ENCODE measurements around the gene ITGBL1.

The ITGBL1 gene

DNA sequence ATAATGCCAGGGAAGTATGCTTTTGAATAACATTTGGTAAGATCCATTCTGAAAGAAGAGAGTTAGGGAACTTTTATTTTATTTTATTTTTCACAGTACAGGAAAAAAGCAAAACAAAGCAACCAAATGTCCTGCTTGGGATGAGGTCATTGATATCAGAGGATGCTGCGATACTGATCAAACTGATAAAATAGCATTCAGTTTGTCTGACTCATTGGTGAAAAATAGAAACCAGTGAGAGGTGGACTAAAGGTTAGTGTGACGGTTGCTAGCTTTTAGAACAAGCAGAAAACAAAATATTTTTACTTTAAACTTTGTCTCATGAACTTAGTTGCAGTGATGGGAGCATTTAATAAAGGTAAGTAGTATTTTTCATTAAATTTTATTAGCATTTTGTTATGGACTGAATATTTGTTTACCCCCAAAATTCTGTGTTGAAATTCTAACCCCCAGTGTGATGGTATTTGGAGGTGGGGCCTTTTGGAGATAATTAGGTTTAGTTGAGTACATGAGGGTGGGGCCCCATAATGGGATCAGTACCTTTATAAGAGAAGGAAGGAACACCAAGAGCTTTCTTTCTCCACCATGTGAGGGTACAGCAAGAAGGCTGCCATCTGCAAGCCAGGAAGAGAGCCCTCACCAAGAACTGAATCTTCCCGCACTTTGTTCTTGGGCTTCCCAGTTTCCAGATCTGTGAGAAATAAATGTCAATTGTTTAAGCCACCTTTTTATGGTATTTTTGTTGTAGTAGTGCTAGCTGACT lies 37.3 kb downstream of the ITGBL1 start:
- H3K9me2 ChIP-seq (replicated peaks; ENCODE audit: low read depth, low read length), result no peaks in the 10 kb centered on the region
- no peaks in the 10 kb centered on the region for H3K9me3 ChIP-seq (ENCODE audit: insufficient read depth, low read depth, low read length)
- H3K27me3 ChIP-seq (ENCODE audit: insufficient read depth, low read length, poor library complexity, severe bottlenecking), result no peaks in the 10 kb centered on the region
- no peaks in the 10 kb centered on the region for H3K4me1 ChIP-seq (ENCODE audit: insufficient read depth, low read length, poor library complexity, severe bottlenecking)
- H3K4me3 ChIP-seq (ENCODE audit: low read length, poor library complexity, severe bottlenecking), result no peak overlapping the region
- no peak overlapping the region for H3K9ac ChIP-seq (ENCODE audit: low read depth, low read length, poor library complexity, severe bottlenecking)
- H3K4me2 ChIP-seq (ENCODE audit: low read depth, low read length, poor library complexity, severe bottlenecking), result no peak overlapping the region
- H4K20me1 ChIP-seq (ENCODE audit: insufficient read depth, low read length, poor library complexity, severe bottlenecking), result no peaks in the 10 kb centered on the region
- no peak overlapping the region for H2AFZ ChIP-seq (ENCODE audit: low read length)
- no peaks in the 10 kb centered on the region for H3F3A ChIP-seq (ENCODE audit: low read depth)
- no peak for TF ChIP-seq EZH2phosphoT487 (IDR thresholded peaks at IDR 0.05; ENCODE audit: borderline replicate concordance)
- TF ChIP-seq, protein P1, sequence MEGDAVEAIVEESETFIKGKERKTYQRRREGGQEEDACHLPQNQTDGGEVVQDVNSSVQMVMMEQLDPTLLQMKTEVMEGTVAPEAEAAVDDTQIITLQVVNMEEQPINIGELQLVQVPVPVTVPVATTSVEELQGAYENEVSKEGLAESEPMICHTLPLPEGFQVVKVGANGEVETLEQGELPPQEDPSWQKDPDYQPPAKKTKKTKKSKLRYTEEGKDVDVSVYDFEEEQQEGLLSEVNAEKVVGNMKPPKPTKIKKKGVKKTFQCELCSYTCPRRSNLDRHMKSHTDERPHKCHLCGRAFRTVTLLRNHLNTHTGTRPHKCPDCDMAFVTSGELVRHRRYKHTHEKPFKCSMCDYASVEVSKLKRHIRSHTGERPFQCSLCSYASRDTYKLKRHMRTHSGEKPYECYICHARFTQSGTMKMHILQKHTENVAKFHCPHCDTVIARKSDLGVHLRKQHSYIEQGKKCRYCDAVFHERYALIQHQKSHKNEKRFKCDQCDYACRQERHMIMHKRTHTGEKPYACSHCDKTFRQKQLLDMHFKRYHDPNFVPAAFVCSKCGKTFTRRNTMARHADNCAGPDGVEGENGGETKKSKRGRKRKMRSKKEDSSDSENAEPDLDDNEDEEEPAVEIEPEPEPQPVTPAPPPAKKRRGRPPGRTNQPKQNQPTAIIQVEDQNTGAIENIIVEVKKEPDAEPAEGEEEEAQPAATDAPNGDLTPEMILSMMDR (conservative IDR thresholded peaks at IDR 0.05; ENCODE audit: low read length), result no peak
- H3K36me3 ChIP-seq (ENCODE audit: insufficient read depth, low read length), result no peaks in the 10 kb centered on the region
- H3K79me2 ChIP-seq (ENCODE audit: insufficient read depth, low read length), result no peaks in the 10 kb centered on the region

DNA sequence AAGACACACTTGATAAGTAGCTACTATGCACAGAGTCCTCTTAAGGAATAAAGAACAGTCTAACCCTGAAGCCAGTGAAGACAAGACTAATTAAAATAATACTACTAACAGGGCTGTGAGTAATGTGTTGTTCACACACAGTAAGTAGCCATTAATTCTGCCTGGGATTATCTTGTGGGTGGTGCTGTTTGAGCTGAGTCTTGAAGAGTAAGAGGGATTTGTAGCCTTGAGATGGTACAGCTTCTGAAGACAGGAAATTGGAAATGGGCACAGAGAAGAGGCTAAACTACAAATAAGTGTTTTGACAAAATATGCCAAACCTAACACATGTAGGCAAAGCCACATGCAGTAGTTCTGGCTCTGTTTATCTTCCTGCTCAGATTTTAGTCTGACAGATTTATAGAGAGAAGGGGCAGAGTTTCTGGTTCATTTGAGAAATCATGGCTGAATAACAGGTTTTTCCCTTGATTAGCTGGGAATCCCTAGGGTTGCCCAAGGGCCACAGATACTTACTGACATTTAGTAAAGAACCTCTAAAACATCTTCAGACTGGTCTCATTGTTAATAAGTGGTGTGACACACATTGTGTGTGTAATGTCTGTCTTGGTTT lies 38.0 kb downstream of the ITGBL1 start:
- Histone ChIP-seq H3K9me3 (ENCODE audit: insufficient read depth, low read depth, low read length) (no peaks in the 10 kb centered on the region), H3K4me3 (ENCODE audit: low read length, poor library complexity, severe bottlenecking) (no peak overlapping the region), H3K36me3 (ENCODE audit: insufficient read depth, low read length) (no peaks in the 10 kb centered on the region), H2AFZ (ENCODE audit: low read length) (no peak overlapping the region), H3K4me1 (ENCODE audit: insufficient read depth, low read length, poor library complexity, severe bottlenecking) (no peaks in the 10 kb centered on the region), H3K4me2 (ENCODE audit: low read depth, low read length, poor library complexity, severe bottlenecking) (no peak overlapping the region), H3K79me2 (ENCODE audit: insufficient read depth, low read length) (no peaks in the 10 kb centered on the region), H3K9me2 (replicated peaks; ENCODE audit: low read depth, low read length) (no peaks in the 10 kb centered on the region), H3F3A (ENCODE audit: low read depth) (no peaks in the 10 kb centered on the region), H3K9ac (ENCODE audit: low read depth, low read length, poor library complexity, severe bottlenecking) (no peak overlapping the region), H3K27me3 (ENCODE audit: insufficient read depth, low read length, poor library complexity, severe bottlenecking) (no peaks in the 10 kb centered on the region), H4K20me1 (ENCODE audit: insufficient read depth, low read length, poor library complexity, severe bottlenecking) (no peaks in the 10 kb centered on the region)
- no peak for TF ChIP-seq EZH2phosphoT487 (IDR thresholded peaks at IDR 0.05; ENCODE audit: borderline replicate concordance)
- TF ChIP-seq, protein P1 (conservative IDR thresholded peaks at IDR 0.05; ENCODE audit: low read length), result no peak

DNA sequence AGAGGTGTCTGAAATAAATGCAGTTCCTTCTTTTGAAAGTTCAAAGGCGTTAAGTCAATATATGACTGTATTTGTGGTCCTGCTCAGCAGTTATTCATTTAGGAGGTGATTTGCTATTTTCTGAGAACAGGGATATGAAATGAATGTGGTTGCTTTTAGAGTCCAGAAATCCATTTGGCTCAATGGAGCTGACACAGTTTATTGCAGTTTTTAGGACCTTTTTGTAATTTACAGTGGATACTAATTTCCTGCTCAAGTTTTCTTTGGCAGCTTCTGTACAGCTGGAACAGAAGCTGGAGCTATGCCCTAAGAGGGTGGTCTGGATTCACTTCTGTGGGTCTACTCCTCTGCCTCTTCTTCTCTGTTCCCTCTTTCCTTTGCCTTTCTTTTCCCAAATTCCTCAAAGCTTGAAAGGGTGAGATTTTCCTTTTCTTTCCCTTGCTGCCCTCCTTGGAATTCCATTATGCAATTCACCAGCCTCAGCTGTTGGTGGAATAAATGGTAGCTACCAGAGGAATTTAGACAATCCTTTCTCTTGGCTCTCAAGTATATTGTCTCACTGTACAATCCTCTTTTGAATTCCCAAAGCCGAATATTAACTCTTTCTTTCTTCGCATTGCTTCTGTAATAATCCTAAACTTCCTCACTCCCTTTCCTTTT lies 39.9 kb downstream of the ITGBL1 start:
- no peaks in the 10 kb centered on the region for H3K36me3 ChIP-seq (ENCODE audit: insufficient read depth, low read length)
- H3K79me2 ChIP-seq (ENCODE audit: insufficient read depth, low read length), result no peaks in the 10 kb centered on the region

More for the DNA sequence above, 39.9 kb downstream of the ITGBL1 start:
- no peaks in the 10 kb centered on the region for H3F3A ChIP-seq (ENCODE audit: low read depth)
- no peaks in the 10 kb centered on the region for H3K9me2 ChIP-seq (replicated peaks; ENCODE audit: low read depth, low read length)
- no peak overlapping the region for H2AFZ ChIP-seq (ENCODE audit: low read length)
- H3K27me3 ChIP-seq (ENCODE audit: insufficient read depth, low read length, poor library complexity, severe bottlenecking), result no peaks in the 10 kb centered on the region
- no peak overlapping the region for H3K4me3 ChIP-seq (ENCODE audit: low read length, poor library complexity, severe bottlenecking)
- H4K20me1 ChIP-seq (ENCODE audit: insufficient read depth, low read length, poor library complexity, severe bottlenecking), result no peaks in the 10 kb centered on the region
- H3K9ac ChIP-seq (ENCODE audit: low read depth, low read length, poor library complexity, severe bottlenecking), result no peak overlapping the region
- no peaks in the 10 kb centered on the region for H3K4me1 ChIP-seq (ENCODE audit: insufficient read depth, low read length, poor library complexity, severe bottlenecking)
- H3K4me2 ChIP-seq (ENCODE audit: low read depth, low read length, poor library complexity, severe bottlenecking), result no peak overlapping the region
- TF ChIP-seq, protein P1 (conservative IDR thresholded peaks at IDR 0.05; ENCODE audit: low read length), result no peak
- TF ChIP-seq EZH2phosphoT487 (IDR thresholded peaks at IDR 0.05; ENCODE audit: borderline replicate concordance), result no peak
- no peaks in the 10 kb centered on the region for H3K9me3 ChIP-seq (ENCODE audit: insufficient read depth, low read depth, low read length)

All from Loucy (cell line).